HG02852 (cell line): Measurements from ENCODE around the gene DNAJC16.
"Not testable (repeated sequence)": the region's sequence is repeated elsewhere in the genome, so short reads cannot be mapped to it uniquely, and the experiment has no call there.

Experiments
- ATAC-seq: cut with Tn5 transposase; IDR thresholded peaks from one replicate; pipeline ENCODE4 v1.9.1; 2021; ENCODE audit warnings: mild to moderate bottlenecking, moderate library complexity; ENCODE audit not compliant: unreplicated experiment

The DNAJC16 gene

GRCh38 chr1:15526490-15527339, at the start of gene DNAJC16:
Gene DNAJC16, plus strand, starts transcription at chr1:15526848. Its CDS starts 2,258 bp downstream, at chr1:15529106.
- peak; percentile 50 for ATAC-seq

- ATAC-seq, result no peak
Measured at GRCh38 chr1:15476927-15477326, 49.7 kb upstream of the DNAJC16 start.

- no peak for ATAC-seq
Measured at GRCh38 chr1:15477646-15478212, 48.9 kb upstream of the DNAJC16 start.

- no peak for ATAC-seq
Measured at GRCh38 chr1:15479654-15480347, 46.8 kb upstream of the DNAJC16 start.

- not testable (repeated sequence) for ATAC-seq
Measured at GRCh38 chr1:15482455-15482854, 44.2 kb upstream of the DNAJC16 start.

GRCh38 chr1:15482983-15483543, 43.6 kb upstream of the DNAJC16 start:
- not testable (repeated sequence) for ATAC-seq

- no peak for ATAC-seq
Measured at GRCh38 chr1:15483971-15484370, 42.7 kb upstream of the DNAJC16 start.

GRCh38 chr1:15484443-15484842, 42.2 kb upstream of the DNAJC16 start:
- not testable (repeated sequence) for ATAC-seq

- no peak for ATAC-seq
Measured at GRCh38 chr1:15485636-15486035, 41.0 kb upstream of the DNAJC16 start.

GRCh38 chr1:15486844-15487610, 39.6 kb upstream of the DNAJC16 start:
- ATAC-seq, result not testable (repeated sequence)

GRCh38 chr1:15488371-15488770, 38.3 kb upstream of the DNAJC16 start:
- no peak for ATAC-seq

- no peak for ATAC-seq
Measured at GRCh38 chr1:15489052-15489736, 37.5 kb upstream of the DNAJC16 start.

GRCh38 chr1:15491010-15491409, 35.6 kb upstream of the DNAJC16 start:
- not testable (repeated sequence) for ATAC-seq

- no peak for ATAC-seq
Measured at GRCh38 chr1:15492596-15492995, 34.1 kb upstream of the DNAJC16 start.

GRCh38 chr1:15493869-15494390, 32.7 kb upstream of the DNAJC16 start:
- no peak for ATAC-seq

- ATAC-seq, result no peak
Measured at GRCh38 chr1:15500184-15501178, 26.2 kb upstream of the DNAJC16 start.

- no peak for ATAC-seq
Measured at GRCh38 chr1:15501208-15502032, 25.2 kb upstream of the DNAJC16 start.

GRCh38 chr1:15504436-15504835, 22.2 kb upstream of the DNAJC16 start:
- no peak for ATAC-seq
